Activated naive CD8-positive, alpha-beta T cell (primary cell): ENCODE data around the gene MEMO1.
"Not testable (repeated sequence)": the region's sequence is repeated elsewhere in the genome, so short reads cannot be mapped to it uniquely, and the experiment has no call there.

Source experiments
- H3K27ac Mint-ChIP-seq: one replicate; pipeline ENCODE4 v1.8.0; 2021; ENCODE audit warnings: mixed read lengths
- H3K27me3 Mint-ChIP-seq: one replicate; pipeline ENCODE4 v1.8.0; 2021; ENCODE audit warnings: mixed read lengths
- H3K36me3 Mint-ChIP-seq: one replicate; pipeline ENCODE4 v1.8.0; 2021; ENCODE audit warnings: mixed read lengths
- H3K4me1 Mint-ChIP-seq: one replicate; pipeline ENCODE4 v1.8.0; 2021; ENCODE audit warnings: low read depth, mixed read lengths
- H3K4me3 Mint-ChIP-seq: one replicate; pipeline ENCODE4 v1.8.0; 2021; ENCODE audit warnings: mild to moderate bottlenecking, mixed read lengths
- H3K9me3 Mint-ChIP-seq: one replicate; pipeline ENCODE4 v1.8.0; 2021; ENCODE audit warnings: low read depth, mixed read lengths

MEMO1 gene

GRCh38 chr2:31886700-31887099 lies 124.1 kb downstream of the MEMO1 start:
- Mint-ChIP-seq H3K27me3 (no peaks in the 10 kb centered on the region), H3K36me3 (peaks cover 3% of the 10 kb centered on the region), H3K27ac (no peak overlapping the region), H3K4me3 (no peak overlapping the region), H3K9me3 (no peaks in the 10 kb centered on the region), H3K4me1 (peaks cover 10% of the 10 kb centered on the region)

GRCh38 chr2:31877008-31877407 lies 133.8 kb downstream of the MEMO1 start:
- Mint-ChIP-seq H3K4me1 (peaks cover 2% of the 10 kb centered on the region), H3K36me3 (peaks cover 21% of the 10 kb centered on the region), H3K27me3 (no peaks in the 10 kb centered on the region), H3K27ac (no peak overlapping the region), H3K4me3 (no peak overlapping the region), H3K9me3 (no peaks in the 10 kb centered on the region)

DNA sequence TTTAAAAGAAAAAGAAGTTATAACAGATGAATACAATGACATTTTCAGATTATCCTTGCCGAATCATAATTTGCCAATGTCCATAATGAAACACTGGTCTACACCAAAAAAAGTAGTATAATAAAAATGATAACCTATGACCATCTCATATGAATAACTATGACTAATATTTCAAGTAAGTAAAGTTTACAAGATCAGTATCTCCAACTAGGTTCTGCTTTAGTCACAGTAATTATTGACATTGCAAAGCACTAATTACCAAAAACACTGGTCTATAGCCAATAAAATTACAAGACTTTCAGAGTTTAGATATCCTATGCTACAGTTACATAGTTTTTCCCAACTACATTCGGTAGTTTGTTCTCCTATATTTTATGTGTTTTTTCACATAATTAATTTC lies 136.7 kb downstream of the MEMO1 start:
- peaks cover 16% of the 10 kb centered on the region for H3K36me3 Mint-ChIP-seq
- H3K4me1 Mint-ChIP-seq = peaks cover 2% of the 10 kb centered on the region
- no peaks in the 10 kb centered on the region for H3K27me3 Mint-ChIP-seq
- no peaks in the 10 kb centered on the region for H3K9me3 Mint-ChIP-seq
- no peak overlapping the region for H3K27ac Mint-ChIP-seq
- H3K4me3 Mint-ChIP-seq = no peak overlapping the region

DNA sequence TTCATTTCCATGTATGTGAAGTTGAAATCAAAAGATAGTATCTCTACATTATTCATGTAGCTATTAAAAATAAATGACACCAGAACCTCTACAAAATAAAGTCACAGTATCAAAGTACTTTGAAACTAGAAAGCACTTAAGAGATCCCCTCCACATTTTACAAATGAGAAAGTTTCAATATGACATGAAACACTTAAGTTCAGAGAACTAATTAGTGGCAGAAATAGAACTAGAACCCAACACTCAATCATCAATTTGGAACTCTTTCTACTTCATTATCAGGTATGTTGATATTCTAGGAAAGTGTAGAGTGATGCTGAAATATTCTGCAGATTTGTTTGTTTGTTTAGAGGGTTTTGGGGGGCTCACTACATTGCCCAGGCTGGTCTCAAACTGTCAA lies 145.6 kb downstream of the MEMO1 start:
- Mint-ChIP-seq H3K4me1 (no peaks in the 10 kb centered on the region), H3K27me3 (no peaks in the 10 kb centered on the region), H3K36me3 (peaks cover 8% of the 10 kb centered on the region), H3K4me3 (no peak overlapping the region), H3K9me3 (no peaks in the 10 kb centered on the region), H3K27ac (no peak overlapping the region)

DNA sequence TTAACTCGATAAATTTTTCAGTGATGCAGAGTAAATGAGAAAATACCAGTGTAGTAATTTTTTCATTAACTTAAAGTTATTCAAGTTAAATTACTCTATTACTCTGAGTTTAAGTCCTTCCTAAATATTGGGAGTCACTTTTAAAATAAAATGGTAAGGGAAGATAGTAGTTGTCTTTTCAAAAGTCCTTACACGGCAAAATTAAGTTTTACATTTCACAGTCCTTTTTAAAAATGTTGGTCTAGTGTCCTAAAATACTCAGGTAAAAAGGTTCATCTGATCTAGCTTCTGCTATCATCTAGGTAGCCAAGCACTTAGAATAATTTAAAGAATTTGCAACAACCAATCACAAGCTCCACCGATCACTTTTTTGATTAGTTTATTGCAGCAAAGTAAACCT lies 146.9 kb downstream of the MEMO1 start:
- H3K4me3 Mint-ChIP-seq = no peak overlapping the region
- H3K9me3 Mint-ChIP-seq = no peaks in the 10 kb centered on the region
- peaks cover 8% of the 10 kb centered on the region for H3K36me3 Mint-ChIP-seq
- H3K27me3 Mint-ChIP-seq = no peaks in the 10 kb centered on the region
- no peaks in the 10 kb centered on the region for H3K4me1 Mint-ChIP-seq
- H3K27ac Mint-ChIP-seq = no peak overlapping the region

- H3K4me3 Mint-ChIP-seq, H3K27me3 Mint-ChIP-seq, H3K4me1 Mint-ChIP-seq, H3K36me3 Mint-ChIP-seq, H3K9me3 Mint-ChIP-seq, H3K27ac Mint-ChIP-seq: not testable (repeated sequence)
These were observed 147.7 kb downstream of the MEMO1 start for GRCh38 chr2:31863015-31863656.

DNA sequence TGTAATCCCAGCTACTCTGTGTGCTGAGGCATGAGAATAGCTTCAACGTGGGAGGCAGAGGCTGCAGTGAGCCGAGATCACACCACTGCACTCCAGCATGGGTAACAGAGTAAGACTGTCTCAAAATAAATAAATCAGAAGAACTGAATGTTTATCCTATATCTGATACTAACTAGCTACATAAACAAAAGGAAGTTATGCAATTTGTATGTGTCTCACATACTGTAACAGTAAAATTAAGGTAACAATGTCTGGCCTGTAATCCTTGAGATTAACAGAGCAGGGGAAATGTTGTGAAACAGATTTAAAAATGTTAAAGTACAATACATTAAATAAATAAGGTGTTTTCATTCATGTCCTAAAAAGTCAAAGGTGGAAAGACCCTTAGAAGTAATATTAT lies 150.8 kb downstream of the MEMO1 start:
- Mint-ChIP-seq H3K27ac (no peak overlapping the region), H3K9me3 (no peaks in the 10 kb centered on the region), H3K4me3 (no peak overlapping the region), H3K27me3 (no peaks in the 10 kb centered on the region), H3K36me3 (peaks cover 8% of the 10 kb centered on the region), H3K4me1 (no peaks in the 10 kb centered on the region)

GRCh38 chr2:31853521-31853920 lies 157.3 kb downstream of the MEMO1 start:
- no peak overlapping the region for H3K4me3 Mint-ChIP-seq
- no peaks in the 10 kb centered on the region for H3K4me1 Mint-ChIP-seq
- H3K36me3 Mint-ChIP-seq = peaks cover 10% of the 10 kb centered on the region
- H3K27ac Mint-ChIP-seq = no peak overlapping the region
- H3K27me3 Mint-ChIP-seq = no peaks in the 10 kb centered on the region
- H3K9me3 Mint-ChIP-seq = no peaks in the 10 kb centered on the region

GRCh38 chr2:31842150-31842549 lies 168.7 kb downstream of the MEMO1 start:
- not testable (repeated sequence) for H3K27me3 Mint-ChIP-seq, H3K27ac Mint-ChIP-seq, H3K36me3 Mint-ChIP-seq, H3K9me3 Mint-ChIP-seq, H3K4me1 Mint-ChIP-seq, H3K4me3 Mint-ChIP-seq

- H3K4me3 Mint-ChIP-seq = no peak overlapping the region
- H3K27ac Mint-ChIP-seq = no peak overlapping the region
- H3K9me3 Mint-ChIP-seq = no peaks in the 10 kb centered on the region
- no peaks in the 10 kb centered on the region for H3K4me1 Mint-ChIP-seq
- no peaks in the 10 kb centered on the region for H3K36me3 Mint-ChIP-seq
- H3K27me3 Mint-ChIP-seq = no peaks in the 10 kb centered on the region
These were observed 175.4 kb downstream of the MEMO1 start for GRCh38 chr2:31835450-31835849.

DNA sequence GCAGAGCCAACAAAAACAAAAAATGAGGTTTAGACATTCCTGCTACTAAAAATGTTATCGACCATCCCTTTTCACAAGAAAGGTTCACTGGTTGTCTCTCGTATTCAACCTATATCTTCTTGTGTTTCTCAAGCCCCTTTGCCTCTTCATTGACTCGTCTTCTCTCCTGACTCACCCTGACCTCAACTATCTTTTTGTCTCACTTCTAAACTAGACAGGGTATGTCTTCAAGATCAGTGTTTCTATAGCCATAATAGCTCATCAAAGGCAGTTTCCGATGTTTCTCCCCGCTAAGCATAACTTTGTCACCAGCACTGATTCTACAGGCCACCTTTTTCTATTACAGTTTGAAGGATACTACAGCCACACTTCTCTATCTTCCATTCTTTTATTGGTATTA lies 178.4 kb downstream of the MEMO1 start:
- peaks cover 8% of the 10 kb centered on the region for H3K27me3 Mint-ChIP-seq
- H3K27ac Mint-ChIP-seq = no peak overlapping the region
- H3K36me3 Mint-ChIP-seq = peaks cover 2% of the 10 kb centered on the region
- no peak overlapping the region for H3K4me3 Mint-ChIP-seq
- no peaks in the 10 kb centered on the region for H3K4me1 Mint-ChIP-seq
- peaks cover 10% of the 10 kb centered on the region for H3K9me3 Mint-ChIP-seq

- Mint-ChIP-seq H3K4me3 (no peak overlapping the region), H3K27ac (no peak overlapping the region), H3K27me3 (peaks cover 8% of the 10 kb centered on the region), H3K9me3 (peaks cover 10% of the 10 kb centered on the region), H3K4me1 (no peaks in the 10 kb centered on the region), H3K36me3 (peaks cover 2% of the 10 kb centered on the region)
These were observed 179.2 kb downstream of the MEMO1 start for GRCh38 chr2:31831585-31831984.

- H3K4me3 Mint-ChIP-seq = no peak overlapping the region
- no peaks in the 10 kb centered on the region for H3K4me1 Mint-ChIP-seq
- peaks cover 4% of the 10 kb centered on the region for H3K36me3 Mint-ChIP-seq
- H3K27me3 Mint-ChIP-seq = peaks cover 12% of the 10 kb centered on the region
- no peak overlapping the region for H3K27ac Mint-ChIP-seq
- H3K9me3 Mint-ChIP-seq = peaks cover 10% of the 10 kb centered on the region
These were observed 181.9 kb downstream of the MEMO1 start for GRCh38 chr2:31828891-31829290.

- Mint-ChIP-seq H3K9me3 (peaks cover 17% of the 10 kb centered on the region), H3K27ac (no peak overlapping the region), H3K4me3 (no peak overlapping the region), H3K27me3 (peaks cover 10% of the 10 kb centered on the region), H3K36me3 (peaks cover 8% of the 10 kb centered on the region), H3K4me1 (no peaks in the 10 kb centered on the region)
These were observed 187.2 kb downstream of the MEMO1 start for GRCh38 chr2:31823558-31823957.

DNA sequence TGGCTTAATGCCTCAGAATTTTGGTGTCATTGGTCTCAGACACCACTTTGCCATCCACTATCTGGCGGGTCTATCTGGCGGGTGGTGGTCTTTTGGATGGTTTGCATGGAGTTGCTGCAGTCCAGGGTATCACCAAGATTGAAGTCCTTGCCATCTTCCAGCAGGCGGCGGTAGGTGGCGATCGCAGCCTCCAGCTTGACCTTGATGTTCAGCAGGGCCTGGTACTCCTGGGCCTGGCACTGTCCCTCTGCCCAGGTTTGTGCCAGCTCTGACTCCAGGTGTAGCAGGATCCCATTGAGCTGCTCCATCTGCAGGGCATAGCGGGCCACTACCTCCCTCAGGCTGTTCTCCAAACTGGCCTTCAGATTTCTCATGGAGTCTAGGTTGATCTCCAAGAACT lies 188.2 kb downstream of the MEMO1 start:
- Mint-ChIP-seq H3K9me3 (peaks cover 14% of the 10 kb centered on the region), H3K36me3 (peaks cover 10% of the 10 kb centered on the region), H3K4me3 (no peak overlapping the region), H3K4me1 (no peaks in the 10 kb centered on the region), H3K27me3 (peaks cover 6% of the 10 kb centered on the region), H3K27ac (no peak overlapping the region)
